GM08714 (cell line): ENCODE measurements around the gene PRSS57.

Source experiments
- H3K4me3 ChIP-seq: fragments of 200-500 bp; sonication (Bioruptor generic); 2 replicates; pipeline ENCODE4 v1.5.1; 2014; ENCODE audit warnings: mild to moderate bottlenecking, low read length, inconsistent platforms
- ZNF274 ChIP-seq: IDR thresholded peaks from 2 replicates; pipeline ENCODE4 v1.6.1; 2012; ENCODE audit warnings: mild to moderate bottlenecking, low read depth, low read length

The PRSS57 gene

GRCh38 chr19:690203-690602 is 5.0 kb downstream of the PRSS57 start:
- H3K4me3 ChIP-seq: no peak overlapping the region
- TF ChIP-seq ZNF274: no peak

- TF ChIP-seq ZNF274: no peak
- H3K4me3 ChIP-seq: no peak overlapping the region
Observed at GRCh38 chr19:688992-689391, 6.3 kb downstream of the PRSS57 start.

- no peak for TF ChIP-seq ZNF274
- H3K4me3 ChIP-seq: no peak overlapping the region
Observed at GRCh38 chr19:688214-688613, 7.0 kb downstream of the PRSS57 start.

GRCh38 chr19:687569-688166 is 7.6 kb downstream of the PRSS57 start:
- no peak for TF ChIP-seq ZNF274
- no peak overlapping the region for H3K4me3 ChIP-seq

- no peak for TF ChIP-seq ZNF274
- H3K4me3 ChIP-seq: no peak overlapping the region
Observed at GRCh38 chr19:686589-687297, 8.5 kb downstream of the PRSS57 start.

GRCh38 chr19:685454-685931 is 9.8 kb downstream of the PRSS57 start:
- no peak for TF ChIP-seq ZNF274
- no peak overlapping the region for H3K4me3 ChIP-seq

GRCh38 chr19:682678-683320 is 12.5 kb downstream of the PRSS57 start:
- TF ChIP-seq ZNF274: no peak
- no peak overlapping the region for H3K4me3 ChIP-seq

GRCh38 chr19:681029-682019 is 13.9 kb downstream of the PRSS57 start:
- no peak for TF ChIP-seq ZNF274
- no peak overlapping the region; the same call in 1 of the 2 replicates for H3K4me3 ChIP-seq

- TF ChIP-seq ZNF274: no peak
- peak overlapping the region; percentile 87 for H3K4me3 ChIP-seq
Observed at GRCh38 chr19:680287-681028, 14.8 kb downstream of the PRSS57 start.

GRCh38 chr19:679418-680286 is 15.6 kb downstream of the PRSS57 start:
- no peak for TF ChIP-seq ZNF274
- peak overlapping the region; percentile 87 for H3K4me3 ChIP-seq

GRCh38 chr19:678791-679388 is 16.4 kb downstream of the PRSS57 start:
- TF ChIP-seq ZNF274: no peak
- peak overlapping the region; percentile 87; the same call in 1 of the 2 replicates for H3K4me3 ChIP-seq
